HepG2 (cell line): ENCODE measurements around the gene ZMIZ2. TPM values are rescaled to one million over a fixed set of nuclear protein-coding genes. Genes with fewer than 3 reads are reported as not detected.
A peak's percentile ranks its signal among the peaks of the same experiment; 100 is the strongest.

Experiments
- ATAC-seq: fragments of 200-7000 bp; cut with Tn5 transposase; 3 replicates; pipeline ENCODE4 v1.9.1; 2020; ENCODE audit warnings: mild to moderate bottlenecking, moderate library complexity
- BruUV-seq: library from RNA; stranded (reverse); fragments of 400-500 nt; replicated peaks from 2 replicates; lab custom pipeline; 2021; lab: Mats Ljungman, UMichigan
- CTCF ChIA-PET: fragments of 300-600 bp; formaldehyde crosslinking; extraction: SDS; loops from one replicate; lab custom pipeline; 2021; ENCODE audit warnings: low total read pairs, inconsistent platforms, low intra/inter-chr PET ratio; lab: Yijun Ruan, JAX
- POLR2A ChIA-PET: fragments of 350-600 bp; sonication (Branson Sonifier 250); formaldehyde crosslinking; loops from one replicate; lab custom pipeline; 2020; ENCODE audit warnings: antibody characterized with exemption, inconsistent platforms; lab: Yijun Ruan, JAX
- DNase-seq: peaks from one replicate; pipeline ENCODE4 v3.0.0-alpha.2; 2015; ENCODE audit warnings: low spot score
- FAIRE-seq: peaks from 3 replicates; lab custom pipeline; 2011; peaks lifted over from hg19 to GRCh38; lab: Jason Lieb, UNC
- H2AFZ ChIP-seq: one replicate; pipeline ENCODE4 v1.6.1; 2011; ENCODE audit warnings: low read length, inconsistent platforms
- H3K27ac ChIP-seq: fragments of 300-600 bp; 3 replicates; pipeline ENCODE4 v1.8.0; 2011; ENCODE audit warnings: mixed run types, mild to moderate bottlenecking, mixed read lengths, low read length, inconsistent platforms; ENCODE audit not compliant: insufficient read depth; ENCODE audit errors: extremely low read length
- H3K27me3 ChIP-seq, 2 experiments: fragments of 200-600 bp in 1 of 2; 2 replicates in 1 of 2; 3 replicates in 1 of 2; pipeline versions ENCODE4 v1.6.0 to v1.8.0; 2011; ENCODE audit warnings: low read length in 2 of 2, mild to moderate bottlenecking in 2 of 2, moderate library complexity in 2 of 2, inconsistent platforms in 1 of 2; ENCODE audit not compliant: insufficient read depth in 2 of 2, control insufficient read depth in 1 of 2
- H3K36me3 ChIP-seq, 2 experiments: fragments of 200-600 bp in 1 of 2; replicated peaks in 1 of 2; 2 replicates in 1 of 2; 3 replicates in 1 of 2; pipeline versions ENCODE4 v1.5.1 to v1.8.0; 2011; ENCODE audit warnings: low read length in 2 of 2, inconsistent platforms in 1 of 2; ENCODE audit not compliant: insufficient read depth in 2 of 2, control insufficient read depth in 1 of 2
- H3K4me1 ChIP-seq: 2 replicates; pipeline ENCODE4 v1.5.1; 2012; ENCODE audit warnings: low read length, inconsistent platforms; ENCODE audit not compliant: insufficient read depth
- H3K4me2 ChIP-seq: 2 replicates; pipeline ENCODE4 v1.6.0; 2011; ENCODE audit warnings: low read depth, low read length, inconsistent platforms
- H3K4me3 ChIP-seq, 3 experiments: fragments of 200-600 bp in 1 of 3; sonication (generic), shearing (Covaris generic) in 1 of 3; replicated peaks in 1 of 3; 2 replicates each; pipeline ENCODE4 v1.5.1; 2011 to 2016; ENCODE audit warnings: low read length in 3 of 3, inconsistent platforms in 2 of 3, low read depth in 2 of 3, mild to moderate bottlenecking in 2 of 3, control low read depth in 1 of 3, mixed read lengths in 1 of 3; ENCODE audit not compliant: insufficient read depth in 1 of 3
- H3K79me2 ChIP-seq: one replicate; pipeline ENCODE4 v1.6.1; 2011; ENCODE audit warnings: low read length, inconsistent platforms; ENCODE audit not compliant: insufficient read depth
- H3K9ac ChIP-seq: 2 replicates; pipeline ENCODE4 v1.6.0; 2011; ENCODE audit warnings: mild to moderate bottlenecking, low read depth, low read length, inconsistent platforms; ENCODE audit not compliant: insufficient read depth
- H3K9me3 ChIP-seq: 2 replicates; pipeline ENCODE4 v1.5.1; 2012; ENCODE audit warnings: mild to moderate bottlenecking, low read length
- H4K20me1 ChIP-seq: 2 replicates; pipeline ENCODE4 v1.6.0; 2011; ENCODE audit warnings: inconsistent platforms, mild to moderate bottlenecking, low read length, moderate library complexity; ENCODE audit not compliant: insufficient read depth
- AGO2 ChIP-seq: fragments of 200-400 bp; formaldehyde crosslinking; optimal IDR thresholded peaks from 2 replicates; pipeline ENCODE3; 2017; ENCODE audit warnings: mild to moderate bottlenecking, low read depth, low read length, moderate library complexity
- ATF4 ChIP-seq, 2 experiments: fragments of 450-650 bp in 1 of 2; sonication (generic) in 1 of 2; formaldehyde crosslinking; IDR thresholded peaks; 2 replicates each; pipeline versions ENCODE4 v1.5.0 to v1.8.0; 2020 to 2022; ENCODE audit warnings: mild to moderate bottlenecking in 1 of 2, missing genetic modification reagents in 1 of 2
- EEA1 ChIP-seq: sonication (generic); formaldehyde crosslinking; IDR thresholded peaks from 2 replicates; pipeline ENCODE4 v1.5.1; 2020; ENCODE audit warnings: mild to moderate bottlenecking, missing genetic modification reagents, borderline replicate concordance
- FIP1L1 ChIP-seq: fragments of 200-400 bp; formaldehyde crosslinking; IDR thresholded peaks from 2 replicates; pipeline ENCODE4 v1.6.1; 2018; ENCODE audit warnings: low read depth, mild to moderate bottlenecking, low read length, moderate library complexity, borderline replicate concordance; ENCODE audit not compliant: insufficient read depth
- HOXA3 ChIP-seq: sonication (generic); formaldehyde crosslinking; IDR thresholded peaks from 2 replicates; pipeline ENCODE4 v1.5.0; 2020; ENCODE audit warnings: missing genetic modification reagents
- KAT2B ChIP-seq: fragments of 150-350 bp; IDR thresholded peaks from 2 replicates; pipeline ENCODE4 v1.6.1; 2014; ENCODE audit warnings: low read depth, low read length, borderline replicate concordance
- KLF16 ChIP-seq, 2 experiments: sonication (generic) in 1 of 2; formaldehyde crosslinking in 1 of 2; IDR thresholded peaks; 2 replicates each; pipeline versions ENCODE4 v1.6.1 to v1.8.0; 2016 to 2023; ENCODE audit warnings: missing genetic modification reagents in 2 of 2, missing compliant biosample characterization in 1 of 2
- MED1 ChIP-seq: sonication (generic); formaldehyde crosslinking; IDR thresholded peaks from 2 replicates; pipeline ENCODE4 v1.4.0; 2020; ENCODE audit warnings: missing genetic modification reagents
- MIXL1 ChIP-seq: IDR thresholded peaks from 2 replicates; pipeline ENCODE4 v1.6.1; 2016
- SMAD3 ChIP-seq: sonication (generic); formaldehyde crosslinking; IDR thresholded peaks from 2 replicates; pipeline ENCODE4 v1.4.0; 2020; ENCODE audit warnings: missing genetic modification reagents
- U2AF1 ChIP-seq: fragments of 200-400 bp; formaldehyde crosslinking; optimal IDR thresholded peaks from 2 replicates; pipeline ENCODE3; 2017; ENCODE audit warnings: mild to moderate bottlenecking, low read depth, low read length
- ZBED4 ChIP-seq: sonication (generic); formaldehyde crosslinking; IDR thresholded peaks from 2 replicates; pipeline ENCODE4 v1.4.0; 2020; ENCODE audit warnings: missing genetic modification reagents, borderline replicate concordance
- ZFP41 ChIP-seq: sonication (generic); formaldehyde crosslinking; IDR thresholded peaks from 2 replicates; pipeline ENCODE4 v1.4.0; 2020; ENCODE audit warnings: mild to moderate bottlenecking, missing genetic modification reagents, borderline replicate concordance
- ZZZ3 ChIP-seq: sonication (generic); formaldehyde crosslinking; IDR thresholded peaks from 2 replicates; pipeline ENCODE4 v1.4.0; 2020; ENCODE audit warnings: missing genetic modification reagents, mild to moderate bottlenecking, borderline replicate concordance
- WGBS: methylation state at CpG from one replicate; pipeline ENCODE4 v1.1.6; 2017; ENCODE audit warnings: low lambda C conversion rate; 5-methylcytosine and 5-hydroxymethylcytosine counted together
- in situ Hi-C: cut with HindIII; loops from 2 replicates; pipeline ENCODE4 v1.10.0; 2017; ENCODE audit warnings: low pct_unique_long_range_greater_than_20kb; ENCODE audit not compliant: extremely low pct_ligation_motif_present
- intact Hi-C: fragments of 100-400 bp; cut with micrococcal nuclease; formaldehyde crosslinking; loops from one replicate; pipeline ENCODE4 v1.10.0; 2022; ENCODE audit not compliant: unreplicated experiment
- polyA plus RNA-seq, 8 experiments: library from polyadenylated mRNA; depleted of rRNA in 3 of 8; stranded (reverse) in 7 of 8; unstranded in 1 of 8; fragments of >200 nt; fragmentation: Illumina TruSeq in 4 of 8; extraction: Trizol in 4 of 8; gene quantifications; 2 replicates each; pipeline versions ENCODE4 v1.2.1 to v1.2.3, GENCODE V29; 2011 to 2016; ENCODE audit warnings: low read depth in 4 of 8, missing spikeins in 1 of 8, mixed read lengths in 1 of 8; ENCODE audit not compliant: insufficient read depth in 1 of 8
- total RNA-seq, 5 experiments: library from RNA; depleted of rRNA; stranded (reverse); fragments of >200 nt; fragmentation: Illumina TruSeq; extraction: Trizol; gene quantifications; 2 replicates each; pipeline ENCODE4 v1.2.3, GENCODE V29; 2016; ENCODE audit warnings: low read depth in 1 of 5

The ZMIZ2 gene
- total and polyA plus RNA-seq, 2 of the 13 experiments (the other 11 are each of a cell fraction or from before 2014, with no cell fraction given) = 4.9 to 7.9 TPM

DNA sequence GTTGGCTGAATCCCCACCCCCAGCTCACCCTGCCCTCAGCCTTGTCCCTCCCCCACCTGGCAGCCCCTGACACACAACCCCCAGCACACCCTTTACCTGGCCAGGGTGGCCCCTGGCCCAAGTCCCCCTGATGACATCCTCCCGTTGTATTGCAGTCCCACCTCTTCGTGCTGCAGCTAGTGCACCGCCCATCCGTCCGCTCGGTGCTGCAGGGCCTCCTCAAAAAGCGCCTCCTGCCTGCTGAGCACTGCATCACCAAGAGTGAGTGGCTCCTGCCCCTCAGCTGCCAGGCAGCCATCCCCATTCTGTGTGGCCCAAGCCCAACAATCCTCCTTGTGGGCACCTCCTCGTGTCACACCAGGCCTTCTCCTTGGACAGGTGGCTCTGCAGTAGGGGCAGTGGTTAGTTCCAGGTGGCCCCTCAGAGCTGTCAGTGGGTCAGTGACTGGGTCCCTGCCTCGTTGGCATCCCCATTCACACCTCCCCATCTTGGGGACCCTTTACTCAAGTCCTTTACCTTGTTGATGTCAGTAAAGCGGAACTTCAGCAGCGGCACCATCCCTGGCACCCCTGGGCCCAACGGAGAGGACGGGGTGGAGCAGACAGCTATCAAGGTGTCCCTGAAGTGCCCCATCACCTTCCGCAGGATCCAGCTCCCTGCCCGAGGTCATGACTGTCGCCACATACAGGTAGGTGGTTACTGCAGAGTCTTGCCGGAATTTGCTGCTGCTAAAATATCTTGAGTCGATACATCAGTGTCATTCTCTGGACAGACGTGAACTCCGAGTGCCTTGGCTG lies 14.3 kb downstream of the ZMIZ2 start:
- POLR2A ChIA-PET = no interaction called here
- BruUV-seq = no TSS peak
- CTCF ChIA-PET = no interaction called here

GRCh38 chr7:44764081-44764480 lies 15.4 kb downstream of the ZMIZ2 start:
- no peaks in the 10 kb centered on the region for H3K79me2 ChIP-seq
- no peaks in the 10 kb centered on the region for H4K20me1 ChIP-seq
- whole genome bisulfite sequencing = 92% methylated on average over 6 of the region's 6 CpGs
- H3K4me1 ChIP-seq = peaks cover 16% of the 10 kb centered on the region
- no peak overlapping the region for H3K9ac ChIP-seq
- ChIA-PET POLR2A (no interaction called here), CTCF (no interaction called here)
- peaks cover 37 to 46% of the 10 kb centered on the region in 2 experiments; a peak in 4 of 5 replicates for H3K36me3 ChIP-seq
- no peak overlapping the region for H2AFZ ChIP-seq
- in situ Hi-C loops = loop anchor here (25.0 kb wide), 1 partner anchor 177 kb away; the partner anchor contains the start of gene TMED4
- H3K27ac ChIP-seq = no peak overlapping the region
- no peaks in the 10 kb centered on the region for H3K9me3 ChIP-seq
- no peaks in the 10 kb centered on the region for H3K27me3 ChIP-seq
- no TSS peak for BruUV-seq
- no peak overlapping the region for H3K4me2 ChIP-seq
- no peak for ATAC-seq
- no peak overlapping the region for H3K4me3 ChIP-seq
- DNase-seq = no peak
- intact Hi-C loops = no loop called here
- FAIRE-seq = no peak
- TF ChIP-seq FIP1L1 (no peak), MIXL1 (CRISPR knock-in tag) (no peak), KLF16 (CRISPR knock-in tag; IDR thresholded peaks at IDR 0.05) (no peak), ZZZ3 (no peak), ATF4 (CRISPR knock-in tag; IDR thresholded peaks at IDR 0.05) (no peak), EEA1 (CRISPR knock-in tag) (no peak), ZFP41 (no peak), HOXA3 (CRISPR knock-in tag) (no peak), U2AF1 (no peak), MED1 (CRISPR knock-in tag) (no peak), SMAD3 (CRISPR knock-in tag) (no peak), ZBED4 (no peak)

More for the DNA sequence above, 14.3 kb downstream of the ZMIZ2 start:
- in situ Hi-C loops = loop anchor here (25.0 kb wide), 1 partner anchor 176 kb away; the partner anchor contains the start of gene TMED4
- no peaks in the 10 kb centered on the region for H3K9me3 ChIP-seq
- no peak overlapping the region for H3K4me2 ChIP-seq
- no peak overlapping the region for H3K27ac ChIP-seq
- H4K20me1 ChIP-seq = no peaks in the 10 kb centered on the region
- intact Hi-C loops = no loop called here
- no peak overlapping the region for H3K9ac ChIP-seq
- no peak overlapping the region for H3K4me3 ChIP-seq
- H3K36me3 ChIP-seq = peaks cover 39 to 48% of the 10 kb centered on the region in 2 experiments; a peak in 4 of 5 replicates
- no peaks in the 10 kb centered on the region for H3K79me2 ChIP-seq
- ATAC-seq (no peak), FAIRE-seq (no peak)
- TF ChIP-seq AGO2 (peak; percentile 33), KAT2B (no peak)
- TF ChIP-seq, all 625 proteins: peak for 1
- WGBS = 97% methylated on average over 15 of the region's 20 CpGs
- Histone ChIP-seq H3K4me1 (peaks cover 4% of the 10 kb centered on the region; the same call in 1 of the 2 replicates), H2AFZ (no peak overlapping the region), H3K27me3 (no peaks in the 10 kb centered on the region)
- no peak for DNase-seq
